CD4-positive, alpha-beta T cell treated with Interleukin-12 subunit alpha and Interleukin-12 subunit beta, for 1 hour (primary cell): ENCODE measurements around the gene TYRP1.

ENCODE experiments used
- DNase-seq: peaks from one replicate; pipeline ENCODE4 v3.0.0-alpha.2; 2020

TYRP1 gene

GRCh38 chr9:12739014-12739652 is 45.9 kb downstream of the TYRP1 start:
- DNase-seq, result no peak

DNA sequence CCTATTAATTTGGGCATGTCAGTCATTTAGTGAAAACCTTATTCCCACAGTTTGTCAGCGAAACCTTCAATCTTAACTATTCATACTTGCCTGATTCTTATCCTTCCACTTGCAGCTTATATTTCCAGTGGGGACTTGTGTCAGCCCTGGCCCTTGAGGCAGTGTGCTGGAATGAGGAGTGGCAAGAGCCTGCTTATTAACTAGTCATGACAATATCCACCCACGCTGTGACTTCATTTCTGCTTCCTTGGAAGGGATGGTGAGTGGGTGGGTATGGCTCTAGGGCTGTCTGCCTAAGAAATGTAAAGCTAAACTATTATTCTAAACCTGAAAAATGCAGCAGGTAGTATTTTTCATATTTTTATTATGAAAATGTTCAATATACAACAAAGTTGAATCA is 47.7 kb downstream of the TYRP1 start:
- DNase-seq, result no peak

DNA sequence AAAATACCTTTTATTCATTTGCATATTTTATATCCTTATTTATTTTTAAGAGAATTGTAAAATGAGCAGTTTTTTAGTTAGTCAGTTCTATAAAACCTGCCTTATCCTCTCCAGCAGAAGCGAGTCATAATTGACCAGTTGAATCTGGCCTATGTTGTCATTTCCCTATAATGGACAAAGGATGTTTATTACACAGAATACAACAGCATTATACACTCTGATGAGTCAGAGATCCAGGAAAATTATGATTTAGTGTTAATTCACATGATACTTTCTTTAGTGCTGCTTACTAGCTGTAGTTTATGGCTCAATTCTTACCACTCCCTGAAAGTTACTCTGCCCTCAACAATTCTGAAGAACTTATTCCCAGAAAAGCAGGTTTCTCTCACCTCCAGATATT is 54.8 kb downstream of the TYRP1 start:
- DNase-seq, result no peak

- DNase-seq, result no peak
Observed at GRCh38 chr9:12748954-12749353, 55.8 kb downstream of the TYRP1 start.

- DNase-seq, result no peak
Observed at GRCh38 chr9:12753931-12754330, 60.7 kb downstream of the TYRP1 start.

GRCh38 chr9:12759761-12760160 is 66.6 kb downstream of the TYRP1 start:
- no peak for DNase-seq
